GM10266 (cell line): ENCODE measurements around the gene C16orf89.

Source experiments
- DNase-seq: peaks from one replicate; pipeline ENCODE4 v3.0.0; 2012; ENCODE audit errors: extremely low spot score
- TF ChIP-seq, protein P1 (sequence below): IDR thresholded peaks from 2 replicates; pipeline ENCODE4 v1.5.1; 2012; ENCODE audit warnings: mild to moderate bottlenecking, low read depth; ENCODE audit not compliant: control insufficient read depth, insufficient read depth; ENCODE audit errors: missing control alignments

Gene C16orf89

DNA sequence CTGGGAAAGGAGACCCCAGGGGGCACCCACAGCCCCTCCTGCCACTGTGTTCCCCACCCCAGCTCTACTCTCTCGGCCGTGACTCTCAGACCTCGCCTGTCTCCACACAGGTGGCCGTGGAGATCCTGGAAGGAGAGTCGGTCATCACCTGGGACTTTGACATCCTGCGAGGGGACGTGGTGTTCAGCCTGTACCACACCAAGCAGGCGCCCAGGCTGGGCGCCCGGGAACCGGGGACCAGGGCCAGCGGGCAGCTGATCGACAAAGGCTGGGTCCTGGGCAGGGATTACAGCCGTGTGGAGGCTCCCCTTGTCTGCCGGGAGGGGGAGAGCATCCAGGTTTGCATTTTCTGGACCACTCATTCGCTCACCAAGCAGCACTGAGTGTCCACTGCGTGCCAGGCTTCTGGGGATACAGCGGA lies 57.4 kb downstream of the C16orf89 start:
- TF ChIP-seq, protein P1, sequence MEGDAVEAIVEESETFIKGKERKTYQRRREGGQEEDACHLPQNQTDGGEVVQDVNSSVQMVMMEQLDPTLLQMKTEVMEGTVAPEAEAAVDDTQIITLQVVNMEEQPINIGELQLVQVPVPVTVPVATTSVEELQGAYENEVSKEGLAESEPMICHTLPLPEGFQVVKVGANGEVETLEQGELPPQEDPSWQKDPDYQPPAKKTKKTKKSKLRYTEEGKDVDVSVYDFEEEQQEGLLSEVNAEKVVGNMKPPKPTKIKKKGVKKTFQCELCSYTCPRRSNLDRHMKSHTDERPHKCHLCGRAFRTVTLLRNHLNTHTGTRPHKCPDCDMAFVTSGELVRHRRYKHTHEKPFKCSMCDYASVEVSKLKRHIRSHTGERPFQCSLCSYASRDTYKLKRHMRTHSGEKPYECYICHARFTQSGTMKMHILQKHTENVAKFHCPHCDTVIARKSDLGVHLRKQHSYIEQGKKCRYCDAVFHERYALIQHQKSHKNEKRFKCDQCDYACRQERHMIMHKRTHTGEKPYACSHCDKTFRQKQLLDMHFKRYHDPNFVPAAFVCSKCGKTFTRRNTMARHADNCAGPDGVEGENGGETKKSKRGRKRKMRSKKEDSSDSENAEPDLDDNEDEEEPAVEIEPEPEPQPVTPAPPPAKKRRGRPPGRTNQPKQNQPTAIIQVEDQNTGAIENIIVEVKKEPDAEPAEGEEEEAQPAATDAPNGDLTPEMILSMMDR = no peak
- no peak for DNase-seq

DNA sequence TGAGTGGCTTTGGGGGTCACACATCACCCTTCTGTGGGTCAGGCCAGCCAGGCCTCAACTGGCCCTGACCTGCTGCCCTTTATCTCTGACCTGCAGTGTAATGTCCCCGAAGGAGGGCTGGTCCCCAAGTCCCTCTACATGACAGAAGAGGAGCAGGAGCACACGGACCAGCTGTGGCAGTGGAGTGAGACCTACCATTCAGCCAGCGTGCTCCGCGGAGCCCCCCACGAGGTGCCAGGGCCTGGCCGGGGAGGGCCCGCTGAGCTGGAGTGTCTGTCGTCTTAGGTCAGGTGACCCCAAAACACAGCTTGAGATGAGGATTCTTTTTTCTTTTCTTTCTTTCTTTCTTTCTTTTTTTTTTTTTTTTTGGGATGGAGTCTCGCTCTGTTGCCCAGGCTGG lies 58.5 kb downstream of the C16orf89 start:
- TF ChIP-seq, protein P1 = no peak
- DNase-seq = no peak

GRCh38 chr16:5006348-5007193 lies 59.2 kb downstream of the C16orf89 start:
- TF ChIP-seq, protein P1 = no peak
- no peak for DNase-seq

DNA sequence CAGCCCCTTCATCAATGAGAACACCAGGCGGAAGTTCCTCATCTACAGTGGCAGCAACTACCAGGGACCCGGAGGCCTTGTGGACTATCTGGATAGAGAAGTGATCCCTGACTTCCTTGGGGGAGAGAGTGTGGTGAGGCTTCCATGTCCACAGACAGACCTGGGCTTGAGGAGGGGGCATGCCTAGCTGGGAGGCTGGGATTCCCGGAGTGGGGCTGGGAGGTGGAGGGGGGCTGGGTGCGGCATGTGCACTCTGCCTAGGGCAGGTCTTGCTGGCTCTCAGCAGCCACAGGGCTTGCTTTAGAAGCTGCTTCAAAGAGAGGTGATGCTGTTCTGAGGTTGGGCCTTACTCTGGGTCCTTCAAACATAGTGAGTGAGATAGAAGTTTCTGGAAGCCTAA lies 59.8 kb downstream of the C16orf89 start:
- DNase-seq = no peak
- TF ChIP-seq, protein P1 = no peak

DNA sequence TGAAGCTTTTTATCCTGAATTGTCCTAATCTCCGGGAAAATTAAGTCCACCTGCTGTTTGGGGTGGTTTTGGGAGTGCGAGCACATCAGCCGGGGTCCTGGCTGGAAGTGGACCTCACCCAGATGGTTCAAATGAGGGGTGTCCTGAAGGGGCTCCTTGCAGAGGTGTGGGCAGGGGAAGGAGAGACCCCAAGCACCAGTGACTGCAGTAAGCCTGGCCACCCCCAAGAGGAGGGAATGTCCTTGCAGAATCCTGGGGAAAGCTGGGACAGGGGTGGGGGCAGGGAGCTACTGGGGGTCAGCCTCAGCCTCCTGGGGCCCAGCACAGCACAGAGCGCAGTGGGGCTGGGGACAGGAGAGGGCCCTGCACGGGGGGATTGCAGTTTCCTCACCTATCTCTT lies 61.4 kb downstream of the C16orf89 start:
- TF ChIP-seq, protein P1 = no peak
- no peak for DNase-seq

GRCh38 chr16:5003828-5004227 lies 61.9 kb downstream of the C16orf89 start:
- TF ChIP-seq, protein P1 = no peak
- no peak for DNase-seq

GRCh38 chr16:5003211-5003610 lies 62.5 kb downstream of the C16orf89 start:
- TF ChIP-seq, protein P1 = no peak
- no peak for DNase-seq
